HL-60 (cell line): Measurements from ENCODE around the gene ATP11A.

Experiments
- DNase-seq, 2 experiments: peaks; one replicate each; pipeline ENCODE4 v3.0.0-alpha.2; 2010 to 2020; ENCODE audit warnings: low read depth in 1 of 2, low spot score in 1 of 2
- H3K27ac ChIP-seq: fragments of 250-450 bp; sonication (Bioruptor Pico); replicated peaks from 2 replicates; pipeline ENCODE4 v1.5.1; 2020; ENCODE audit warnings: mild to moderate bottlenecking, moderate library complexity
- H3K27me3 ChIP-seq: fragments of 250-450 bp; sonication (Bioruptor Pico); 2 replicates; pipeline ENCODE4 v1.5.1; 2021; ENCODE audit warnings: mild to moderate bottlenecking, moderate library complexity; ENCODE audit not compliant: insufficient read depth, poor library complexity, severe bottlenecking
- H3K4me3 ChIP-seq: replicated peaks from 2 replicates; pipeline ENCODE4 v1.5.1; 2011; ENCODE audit warnings: mild to moderate bottlenecking, control low read depth, low read length; ENCODE audit not compliant: insufficient read depth
- GABPA ChIP-seq: IDR thresholded peaks from 2 replicates; pipeline ENCODE4 v1.6.1; 2012; ENCODE audit warnings: low read depth
- POLR2AphosphoS5 ChIP-seq: IDR thresholded peaks from 2 replicates; pipeline ENCODE4 v1.6.1; 2012; ENCODE audit warnings: low read depth
- SPI1 ChIP-seq: IDR thresholded peaks from 2 replicates; pipeline ENCODE4 v1.6.1; 2012; ENCODE audit warnings: low read depth, mild to moderate bottlenecking, borderline replicate concordance
- TF ChIP-seq, protein P1 (sequence below): IDR thresholded peaks from one replicate; pipeline ENCODE4 v1.5.1; 2011; ENCODE audit warnings: low read length, control low read depth, inconsistent platforms; ENCODE audit not compliant: insufficient read depth
- TF ChIP-seq, protein P2 (sequence below): IDR thresholded peaks from 2 replicates; pipeline ENCODE4 v1.6.1; 2012; ENCODE audit warnings: low read depth; ENCODE audit not compliant: insufficient replicate concordance

Gene ATP11A

DNA sequence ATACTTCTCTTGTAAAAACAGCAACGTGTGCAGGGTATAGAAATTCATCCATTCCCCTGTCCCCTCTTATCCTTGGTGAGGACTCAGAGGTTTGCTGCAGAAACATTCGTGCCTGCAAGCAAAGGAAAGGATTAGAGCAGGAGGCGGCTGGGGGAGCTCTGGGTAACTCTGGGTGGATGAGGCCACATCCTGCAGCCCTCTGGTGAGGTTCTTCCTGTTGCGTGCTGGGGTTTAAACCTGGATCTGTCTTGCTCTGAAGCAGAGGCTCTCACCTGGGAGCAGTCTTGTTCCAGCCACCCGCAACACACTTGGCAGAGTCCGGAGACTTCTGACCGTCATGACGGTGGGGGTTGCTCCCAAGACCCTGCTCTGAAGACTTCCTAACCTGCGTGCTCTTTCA lies 69.2 kb downstream of the ATP11A start:
- Histone ChIP-seq H3K27ac (no peak overlapping the region), H3K4me3 (no peak overlapping the region), H3K27me3 (no peaks in the 10 kb centered on the region)
- DNase-seq, result peak in 1 of 2 experiments; percentile 36
- TF ChIP-seq, protein P1, sequence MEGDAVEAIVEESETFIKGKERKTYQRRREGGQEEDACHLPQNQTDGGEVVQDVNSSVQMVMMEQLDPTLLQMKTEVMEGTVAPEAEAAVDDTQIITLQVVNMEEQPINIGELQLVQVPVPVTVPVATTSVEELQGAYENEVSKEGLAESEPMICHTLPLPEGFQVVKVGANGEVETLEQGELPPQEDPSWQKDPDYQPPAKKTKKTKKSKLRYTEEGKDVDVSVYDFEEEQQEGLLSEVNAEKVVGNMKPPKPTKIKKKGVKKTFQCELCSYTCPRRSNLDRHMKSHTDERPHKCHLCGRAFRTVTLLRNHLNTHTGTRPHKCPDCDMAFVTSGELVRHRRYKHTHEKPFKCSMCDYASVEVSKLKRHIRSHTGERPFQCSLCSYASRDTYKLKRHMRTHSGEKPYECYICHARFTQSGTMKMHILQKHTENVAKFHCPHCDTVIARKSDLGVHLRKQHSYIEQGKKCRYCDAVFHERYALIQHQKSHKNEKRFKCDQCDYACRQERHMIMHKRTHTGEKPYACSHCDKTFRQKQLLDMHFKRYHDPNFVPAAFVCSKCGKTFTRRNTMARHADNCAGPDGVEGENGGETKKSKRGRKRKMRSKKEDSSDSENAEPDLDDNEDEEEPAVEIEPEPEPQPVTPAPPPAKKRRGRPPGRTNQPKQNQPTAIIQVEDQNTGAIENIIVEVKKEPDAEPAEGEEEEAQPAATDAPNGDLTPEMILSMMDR, result no peak
- TF ChIP-seq, protein P2, sequence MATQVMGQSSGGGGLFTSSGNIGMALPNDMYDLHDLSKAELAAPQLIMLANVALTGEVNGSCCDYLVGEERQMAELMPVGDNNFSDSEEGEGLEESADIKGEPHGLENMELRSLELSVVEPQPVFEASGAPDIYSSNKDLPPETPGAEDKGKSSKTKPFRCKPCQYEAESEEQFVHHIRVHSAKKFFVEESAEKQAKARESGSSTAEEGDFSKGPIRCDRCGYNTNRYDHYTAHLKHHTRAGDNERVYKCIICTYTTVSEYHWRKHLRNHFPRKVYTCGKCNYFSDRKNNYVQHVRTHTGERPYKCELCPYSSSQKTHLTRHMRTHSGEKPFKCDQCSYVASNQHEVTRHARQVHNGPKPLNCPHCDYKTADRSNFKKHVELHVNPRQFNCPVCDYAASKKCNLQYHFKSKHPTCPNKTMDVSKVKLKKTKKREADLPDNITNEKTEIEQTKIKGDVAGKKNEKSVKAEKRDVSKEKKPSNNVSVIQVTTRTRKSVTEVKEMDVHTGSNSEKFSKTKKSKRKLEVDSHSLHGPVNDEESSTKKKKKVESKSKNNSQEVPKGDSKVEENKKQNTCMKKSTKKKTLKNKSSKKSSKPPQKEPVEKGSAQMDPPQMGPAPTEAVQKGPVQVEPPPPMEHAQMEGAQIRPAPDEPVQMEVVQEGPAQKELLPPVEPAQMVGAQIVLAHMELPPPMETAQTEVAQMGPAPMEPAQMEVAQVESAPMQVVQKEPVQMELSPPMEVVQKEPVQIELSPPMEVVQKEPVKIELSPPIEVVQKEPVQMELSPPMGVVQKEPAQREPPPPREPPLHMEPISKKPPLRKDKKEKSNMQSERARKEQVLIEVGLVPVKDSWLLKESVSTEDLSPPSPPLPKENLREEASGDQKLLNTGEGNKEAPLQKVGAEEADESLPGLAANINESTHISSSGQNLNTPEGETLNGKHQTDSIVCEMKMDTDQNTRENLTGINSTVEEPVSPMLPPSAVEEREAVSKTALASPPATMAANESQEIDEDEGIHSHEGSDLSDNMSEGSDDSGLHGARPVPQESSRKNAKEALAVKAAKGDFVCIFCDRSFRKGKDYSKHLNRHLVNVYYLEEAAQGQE, result no peak
- TF ChIP-seq GABPA (no peak), POLR2AphosphoS5 (no peak)

DNA sequence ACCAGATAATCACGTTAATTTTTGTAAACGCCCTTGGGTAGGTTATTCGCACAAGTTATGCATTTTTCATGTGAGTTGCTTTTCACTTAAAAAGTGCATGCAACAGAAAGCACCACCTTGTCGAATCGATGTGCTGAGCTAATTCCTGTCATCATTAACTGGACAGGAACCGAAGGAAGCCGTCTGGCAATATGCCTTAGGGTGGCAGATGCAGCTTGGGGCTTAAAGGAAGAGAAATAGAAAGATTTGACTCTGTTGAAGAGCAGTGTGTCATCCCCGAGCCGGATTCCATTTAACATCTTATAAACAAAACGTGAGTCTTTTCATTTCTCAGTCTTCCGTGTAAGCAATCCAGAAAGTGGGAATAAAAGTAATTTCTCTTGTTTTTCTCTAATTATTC lies 70.0 kb downstream of the ATP11A start:
- Histone ChIP-seq H3K4me3 (no peak overlapping the region), H3K27me3 (no peaks in the 10 kb centered on the region), H3K27ac (no peak overlapping the region)
- no peak for DNase-seq
- TF ChIP-seq GABPA (no peak), POLR2AphosphoS5 (no peak), SPI1 (no peak)
- TF ChIP-seq, protein P2, result no peak
- TF ChIP-seq, protein P1, result no peak

DNA sequence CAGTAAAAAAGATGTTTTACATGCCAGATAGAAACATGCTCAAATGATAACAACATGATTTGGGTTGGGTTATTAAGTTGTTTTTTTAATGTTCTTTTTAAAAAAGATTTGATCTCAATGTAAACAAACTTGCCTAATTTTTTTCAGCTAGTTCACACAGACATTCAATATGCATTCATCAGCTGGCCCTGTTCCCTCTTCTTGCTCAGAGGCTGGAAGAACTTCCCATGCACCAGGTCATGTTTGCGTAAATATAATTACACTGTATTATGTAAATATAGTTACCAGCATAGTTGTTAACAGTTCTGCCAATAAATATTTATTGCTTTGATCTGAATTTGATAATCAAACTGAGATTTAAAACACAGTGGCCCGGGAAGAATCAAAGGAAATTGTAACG lies 70.6 kb downstream of the ATP11A start:
- Histone ChIP-seq H3K27me3 (no peaks in the 10 kb centered on the region), H3K27ac (no peak overlapping the region), H3K4me3 (no peak overlapping the region)
- TF ChIP-seq, protein P2, result no peak
- no peak for TF ChIP-seq GABPA
- no peak for TF ChIP-seq SPI1
- TF ChIP-seq, protein P1, result no peak
- no peak for DNase-seq
